Activated T-cell treated with anti-CD3 and anti-CD28 coated beads for 1 hour (primary cell): ENCODE results near the gene WDR49.

ENCODE experiments used
- DNase-seq: peaks from one replicate; pipeline ENCODE4 v3.0.0-alpha.2; 2020; ENCODE audit warnings: low read depth

The WDR49 gene

DNA sequence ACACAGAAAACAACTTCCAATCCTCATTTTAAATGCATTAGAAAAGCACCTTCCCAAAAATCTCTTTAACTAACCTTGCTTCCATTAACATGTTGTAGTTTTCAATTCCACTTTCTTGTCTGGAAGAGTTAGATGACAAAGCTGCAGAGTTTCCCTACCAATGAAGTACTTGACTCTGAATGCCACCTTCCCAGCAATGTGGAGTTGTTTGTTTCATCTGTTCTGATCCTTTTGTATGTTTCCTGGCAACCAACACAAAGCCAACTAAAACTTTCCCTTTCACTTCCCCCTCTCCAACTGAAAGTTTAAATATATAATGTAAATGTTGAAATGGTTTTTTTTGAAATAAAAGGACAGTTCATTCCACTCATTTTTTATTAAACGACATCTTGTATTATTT, at the start of gene WDR49:
Gene WDR49 (minus strand): TSS at position 183 of the 400 bp plus-strand sequence. CDS start 517 bp downstream, outside the sequence.
- DNase-seq, result no peak

DNA sequence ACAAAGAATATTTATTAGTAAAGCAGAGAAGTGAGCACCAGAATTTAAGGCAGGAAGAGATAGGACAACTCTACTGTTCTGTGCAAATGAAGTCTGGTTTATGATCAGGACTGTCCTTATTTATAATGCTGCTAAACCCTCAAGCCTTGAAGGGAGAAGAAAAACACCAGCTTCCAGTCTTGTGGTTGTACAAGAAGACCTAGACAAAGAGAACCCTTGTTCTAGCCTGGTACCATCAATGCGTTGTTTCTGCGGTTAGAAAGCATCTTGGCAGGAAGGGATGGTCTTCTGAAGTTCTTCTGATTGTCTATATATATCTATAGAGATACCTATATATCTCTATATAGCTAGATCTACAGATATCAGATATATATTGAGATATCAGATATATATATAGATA, 47.2 kb upstream of the WDR49 start:
- no peak for DNase-seq

DNA sequence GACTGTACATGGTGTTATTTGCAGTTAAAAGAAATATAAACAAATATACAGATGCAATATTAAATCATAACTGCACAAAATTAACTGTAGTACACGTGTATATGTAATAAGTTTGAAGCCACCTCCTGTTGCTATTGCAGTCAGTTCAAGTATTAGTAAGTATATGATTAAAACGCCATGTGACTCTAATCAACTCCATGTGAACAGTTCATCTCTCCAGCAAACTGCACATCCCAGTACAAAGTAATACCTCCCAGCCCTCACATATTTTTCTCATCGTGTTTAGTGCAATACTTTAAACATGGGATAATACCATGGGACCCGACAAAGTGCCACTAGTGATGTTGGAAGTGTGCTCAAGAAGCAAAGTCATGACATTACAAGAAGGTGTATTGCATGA, 46.3 kb upstream of the WDR49 start:
- DNase-seq, result no peak

GRCh38 chr3:167694121-167694520, 40.4 kb upstream of the WDR49 start:
- DNase-seq, result no peak

DNA sequence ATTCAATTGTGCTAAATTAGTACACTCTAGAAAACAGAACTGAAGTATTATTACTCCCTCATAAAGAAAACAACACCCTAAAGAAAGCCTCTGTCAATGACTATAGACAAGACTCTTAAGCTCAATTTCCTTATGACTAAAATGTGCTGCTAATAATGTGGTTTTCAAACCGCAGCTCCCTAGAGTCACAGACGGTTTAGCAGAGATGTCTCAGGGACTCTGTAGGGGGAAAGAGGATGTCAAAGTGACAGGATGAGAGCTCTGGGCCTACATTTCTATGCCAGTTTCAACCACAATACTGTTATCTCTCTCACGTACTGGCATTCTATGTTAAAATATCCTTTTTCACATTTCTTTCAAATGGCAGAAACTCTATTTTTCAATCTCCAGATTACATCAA, 37.6 kb upstream of the WDR49 start:
- no peak for DNase-seq

DNA sequence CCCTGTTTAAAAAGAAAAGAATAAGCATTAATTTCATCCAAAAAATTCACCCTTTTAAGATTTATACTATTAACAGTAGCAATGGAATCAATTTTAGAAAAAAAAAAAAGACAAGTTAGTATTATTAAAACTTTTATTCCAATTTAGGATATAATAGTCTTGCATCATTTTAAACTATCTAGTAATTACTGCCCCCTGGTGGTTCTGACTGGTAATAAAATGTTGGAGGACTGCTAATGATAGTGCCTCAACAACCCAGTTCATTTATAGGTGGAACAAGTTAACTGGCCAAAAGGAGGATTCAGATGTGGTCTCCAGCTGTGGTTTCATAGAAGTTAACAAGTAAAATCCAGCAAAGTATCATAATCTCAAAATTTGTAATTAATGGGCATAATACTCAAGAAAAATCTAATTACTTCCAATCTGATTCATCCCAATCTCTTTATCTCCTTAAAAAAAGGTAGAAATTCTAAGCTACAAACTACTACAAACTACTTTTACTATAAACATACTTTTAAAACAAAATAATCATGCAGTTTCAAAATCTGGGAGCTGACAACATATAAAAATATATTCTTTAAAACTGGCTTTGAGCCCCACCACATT, 30.7 kb upstream of the WDR49 start:
- peak; percentile 19 for DNase-seq

- no peak for DNase-seq
Measured at GRCh38 chr3:167679526-167679925, 25.8 kb upstream of the WDR49 start.

DNA sequence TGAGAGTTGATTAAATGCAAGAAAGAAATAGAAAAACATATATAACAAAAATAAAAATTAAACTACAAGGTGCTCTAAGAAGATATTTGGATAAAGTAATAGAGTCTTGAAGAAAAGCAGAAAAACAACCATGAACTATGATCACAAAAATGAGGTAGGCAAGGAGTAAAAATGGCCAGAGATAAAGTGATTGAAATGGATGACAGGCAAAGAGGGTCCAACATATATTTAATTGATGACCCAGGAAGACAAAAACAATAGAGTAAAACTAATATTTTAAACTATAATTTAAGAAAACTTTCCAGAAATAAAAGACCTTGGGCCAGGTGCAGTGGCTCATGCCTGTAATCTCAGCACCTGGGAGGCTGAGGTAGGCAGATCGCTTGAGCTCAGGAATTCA, 22.1 kb upstream of the WDR49 start:
- no peak for DNase-seq

DNA sequence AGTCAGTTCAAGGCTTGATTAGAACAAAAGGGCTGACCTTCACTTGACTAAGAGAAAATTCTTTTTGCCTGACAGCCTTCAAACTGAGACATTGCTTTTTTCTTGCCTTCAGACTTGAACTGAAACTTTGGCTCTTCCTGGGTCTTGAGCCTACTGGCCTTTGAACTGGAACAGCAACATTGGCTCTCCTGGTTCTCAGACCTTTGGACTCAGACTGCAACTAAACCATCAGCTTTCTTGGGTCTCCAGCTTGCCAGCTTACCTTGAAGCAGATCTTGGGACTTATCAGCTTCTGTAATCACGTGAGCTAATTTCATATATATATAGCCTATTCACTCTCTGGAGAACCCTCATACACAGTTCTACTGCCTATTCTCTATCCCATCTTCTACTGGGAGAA, 19.5 kb upstream of the WDR49 start:
- DNase-seq, result no peak

DNA sequence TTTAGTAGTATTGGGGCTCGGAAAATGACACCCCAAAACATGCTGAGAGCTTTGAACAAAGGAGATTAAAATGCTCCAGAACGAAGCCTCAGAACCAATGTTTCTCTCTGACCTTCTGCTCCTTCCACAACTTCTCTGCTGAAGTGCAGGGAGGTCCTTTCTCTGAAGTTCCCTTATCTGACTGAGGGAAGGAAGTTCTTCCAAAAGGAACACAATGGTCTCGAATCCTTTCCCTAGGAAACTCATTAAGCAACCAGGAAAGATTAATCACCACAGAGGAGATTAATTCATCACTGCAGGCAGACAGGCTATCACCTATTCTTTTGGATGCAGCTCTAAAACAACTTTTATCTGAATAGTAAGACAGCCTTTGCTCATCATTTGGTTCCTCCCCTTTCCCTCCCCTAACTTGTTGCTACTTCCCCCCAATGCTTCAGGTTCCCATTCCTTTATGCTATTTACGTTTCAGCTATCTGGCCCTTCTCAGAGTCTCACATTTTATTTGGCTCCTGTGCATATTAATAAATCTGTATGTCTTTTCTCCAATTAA, 18.2 kb upstream of the WDR49 start:
- no peak for DNase-seq

GRCh38 chr3:167669699-167670098, 16.0 kb upstream of the WDR49 start:
- DNase-seq, result no peak

GRCh38 chr3:167668651-167669050, 14.9 kb upstream of the WDR49 start:
- DNase-seq, result no peak

- DNase-seq, result no peak
Measured at GRCh38 chr3:167666563-167666962, 12.8 kb upstream of the WDR49 start.

GRCh38 chr3:167662919-167663400, 9.2 kb upstream of the WDR49 start:
- no peak for DNase-seq

DNA sequence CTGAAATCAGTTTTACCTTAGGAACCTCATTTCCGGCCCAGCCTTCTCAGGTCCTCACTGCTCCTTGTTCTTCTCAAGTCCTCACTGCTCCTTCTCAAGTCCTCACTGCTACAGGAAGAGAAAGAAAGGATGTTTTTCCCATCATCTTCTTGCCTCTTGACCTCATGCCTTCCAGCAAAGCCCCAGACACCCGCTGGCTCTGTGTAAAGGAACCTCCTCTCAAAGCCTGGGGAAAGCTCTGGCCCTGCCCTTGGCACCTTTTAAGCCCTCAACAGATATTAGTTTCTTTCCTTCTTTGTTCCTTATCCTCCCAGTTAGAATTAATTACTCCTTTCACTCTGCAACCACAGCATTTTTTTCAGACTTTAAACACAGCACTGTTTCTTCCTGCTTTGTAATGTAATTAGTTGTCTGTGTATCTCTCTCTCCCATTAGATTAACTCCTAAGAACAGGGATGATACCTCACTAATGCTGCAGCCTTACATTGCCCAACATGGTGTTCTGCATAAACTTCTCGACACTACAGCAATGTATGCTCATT, 4.0 kb upstream of the WDR49 start:
- DNase-seq, result no peak

DNA sequence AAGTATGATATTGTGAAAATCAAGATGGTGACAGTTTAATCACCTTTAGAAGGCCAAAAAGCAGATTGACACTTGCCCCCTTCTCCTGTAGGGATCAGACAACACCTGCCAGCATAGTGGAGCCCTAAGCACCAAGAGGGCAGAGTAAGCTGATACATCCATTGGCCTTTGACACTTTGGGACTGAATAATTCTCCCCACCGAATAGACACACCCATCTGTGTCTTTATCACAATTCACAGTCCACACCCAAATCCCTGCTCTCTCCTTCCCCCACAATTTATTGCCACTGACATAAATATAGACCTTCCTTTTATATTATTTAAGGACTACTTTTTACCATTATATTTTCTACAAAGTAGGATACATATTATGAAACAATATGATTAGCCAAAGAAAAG, 3.1 kb upstream of the WDR49 start:
- no peak for DNase-seq

DNA sequence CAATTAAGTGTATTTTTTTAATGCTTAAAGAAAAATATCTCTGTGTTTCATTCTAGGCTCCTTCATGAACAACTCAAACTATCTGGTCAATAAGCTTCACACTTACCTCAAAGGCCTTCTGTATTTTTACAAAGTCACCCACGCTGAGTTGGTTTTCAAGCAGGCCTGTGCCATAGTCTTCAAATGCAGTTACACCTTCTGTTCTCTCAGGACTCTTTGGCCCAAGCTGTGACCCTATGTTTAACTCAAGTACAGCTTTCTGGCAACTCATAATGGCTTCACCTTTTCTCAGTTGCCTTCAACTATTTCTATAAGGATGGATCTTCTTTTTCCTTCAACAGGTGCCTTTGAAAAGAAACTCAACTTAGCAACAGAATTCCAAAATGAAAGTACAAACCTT, 587 bp downstream of the WDR49 start:
- no peak for DNase-seq

- no peak for DNase-seq
Measured at GRCh38 chr3:167651826-167652225, 1.9 kb downstream of the WDR49 start.

DNA sequence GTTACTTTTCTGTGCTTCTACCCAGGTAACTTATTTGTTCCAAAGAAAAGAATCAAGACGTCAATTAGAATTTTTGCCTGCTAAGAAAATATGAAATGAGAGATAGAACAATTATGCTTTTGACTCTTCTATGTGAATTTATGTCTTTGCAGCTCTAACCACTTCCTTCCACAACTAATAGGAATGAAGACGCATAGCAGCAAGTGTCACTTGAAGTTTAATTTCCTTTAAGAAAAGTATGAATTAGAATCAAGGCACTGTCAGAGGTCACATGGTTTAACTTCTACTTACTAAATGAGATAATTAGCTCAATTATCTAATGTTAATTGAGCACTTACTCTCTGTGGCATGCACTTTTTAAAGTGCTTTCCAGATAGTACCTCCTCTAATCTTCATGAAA, 3.3 kb downstream of the WDR49 start:
- no peak for DNase-seq

GRCh38 chr3:167649746-167650145, 4.0 kb downstream of the WDR49 start:
- no peak for DNase-seq

GRCh38 chr3:167644611-167645010, 9.1 kb downstream of the WDR49 start:
- DNase-seq, result no peak

DNA sequence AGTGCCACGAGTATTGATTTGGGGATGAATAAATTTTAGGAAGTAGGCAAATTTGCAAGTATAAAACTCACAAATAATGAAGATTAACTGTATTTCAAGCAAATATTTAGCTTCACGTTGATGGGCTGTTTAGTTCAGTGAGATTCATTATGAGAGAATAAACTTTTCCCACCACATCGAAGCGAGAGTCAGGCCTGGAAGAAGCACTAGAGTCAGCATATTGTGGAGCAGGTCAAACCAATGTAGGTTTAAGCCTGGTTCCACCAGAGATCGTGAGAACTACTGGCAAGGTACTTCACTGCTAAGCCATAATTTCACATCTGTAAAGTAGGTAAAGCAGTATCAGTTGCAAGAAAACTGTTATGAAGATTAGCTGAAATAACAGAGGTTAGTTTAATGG, 22.3 kb downstream of the WDR49 start:
- DNase-seq, result no peak

DNA sequence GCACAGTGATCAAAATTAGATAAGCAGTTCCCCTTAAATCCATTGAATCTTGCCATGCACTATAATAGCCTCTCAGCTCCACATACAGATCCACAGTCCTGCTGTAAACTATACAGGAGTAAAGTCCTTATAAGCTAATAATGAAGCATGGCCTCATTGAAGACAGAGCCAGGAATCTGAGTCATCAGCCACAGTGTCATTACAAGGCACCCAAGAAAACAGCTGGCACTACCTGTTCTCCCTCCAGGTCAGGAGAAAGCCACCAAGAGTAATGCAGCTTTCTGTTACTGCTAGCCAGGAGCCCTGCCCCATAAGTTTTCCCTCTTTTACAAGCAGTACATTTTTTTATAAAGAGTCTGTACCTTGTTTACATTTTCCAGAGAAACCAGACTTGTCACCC, 27.3 kb downstream of the WDR49 start:
- no peak for DNase-seq

DNA sequence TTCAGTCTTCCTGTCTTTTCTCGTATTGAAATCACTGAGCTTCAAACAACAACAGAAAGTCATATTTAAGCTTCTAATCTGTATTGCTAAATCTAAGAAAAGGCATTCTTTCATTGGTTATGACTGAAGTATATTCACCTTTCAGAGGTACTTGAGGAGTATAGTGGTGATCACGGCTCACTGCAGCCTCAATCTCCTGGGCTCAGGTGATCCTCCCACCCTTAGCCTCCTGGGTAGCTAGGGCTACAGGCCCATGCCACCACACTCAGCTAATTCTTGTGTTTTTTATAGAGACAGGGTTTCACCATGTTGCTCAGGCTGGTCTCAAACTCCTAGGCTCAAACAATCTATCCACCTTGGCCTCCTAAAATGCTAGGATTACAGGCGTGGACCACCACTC, 38.7 kb downstream of the WDR49 start:
- no peak for DNase-seq
